ENCODE results near the gene KCNIP3.
"Not testable (repeated sequence)": the region's sequence is repeated elsewhere in the genome, so short reads cannot be mapped to it uniquely, and the experiment has no call there.

Gene KCNIP3

GRCh38 chr2:95374451-95374920 lies 77.3 kb downstream of the KCNIP3 start:
- H3K27ac ChIP-seq (ENCODE audit: low read depth, low read length), result no peak overlapping the region
- H3K79me2 ChIP-seq (ENCODE audit: control insufficient read depth, insufficient read depth, low read length, unreplicated experiment), result no peaks in the 10 kb centered on the region
- no peaks in the 10 kb centered on the region for H3K4me1 ChIP-seq (ENCODE audit: control insufficient read depth, insufficient read depth, low read length, unreplicated experiment)
- H2AFZ ChIP-seq (ENCODE audit: low read length, unreplicated experiment), result no peak overlapping the region
- H3K27me3 ChIP-seq (ENCODE audit: insufficient read depth, low read length), result no peaks in the 10 kb centered on the region
- H3K4me3 ChIP-seq (ENCODE audit: low read depth, low read length), result no peak overlapping the region
- no peaks in the 10 kb centered on the region for H3K36me3 ChIP-seq (ENCODE audit: insufficient read depth, low read length)

- H3K79me2 ChIP-seq (ENCODE audit: control insufficient read depth, insufficient read depth, low read length, unreplicated experiment), result no peaks in the 10 kb centered on the region
- no peaks in the 10 kb centered on the region for H3K4me1 ChIP-seq (ENCODE audit: control insufficient read depth, insufficient read depth, low read length, unreplicated experiment)
- no peak overlapping the region for H3K27ac ChIP-seq (ENCODE audit: low read depth, low read length)
- H3K4me3 ChIP-seq (ENCODE audit: low read depth, low read length), result no peak overlapping the region
- H3K36me3 ChIP-seq (ENCODE audit: insufficient read depth, low read length), result no peaks in the 10 kb centered on the region
- H3K27me3 ChIP-seq (ENCODE audit: insufficient read depth, low read length), result no peaks in the 10 kb centered on the region
- H2AFZ ChIP-seq (ENCODE audit: low read length, unreplicated experiment), result no peak overlapping the region
Observed at GRCh38 chr2:95374921-95375471, 77.8 kb downstream of the KCNIP3 start.

- Histone ChIP-seq H2AFZ (ENCODE audit: low read length, unreplicated experiment) (no peak overlapping the region), H3K27ac (ENCODE audit: low read depth, low read length) (no peak overlapping the region), H3K79me2 (ENCODE audit: control insufficient read depth, insufficient read depth, low read length, unreplicated experiment) (no peaks in the 10 kb centered on the region), H3K4me1 (ENCODE audit: control insufficient read depth, insufficient read depth, low read length, unreplicated experiment) (no peaks in the 10 kb centered on the region), H3K4me3 (ENCODE audit: low read depth, low read length) (no peak overlapping the region), H3K36me3 (ENCODE audit: insufficient read depth, low read length) (no peaks in the 10 kb centered on the region), H3K27me3 (ENCODE audit: insufficient read depth, low read length) (no peaks in the 10 kb centered on the region)
Observed at GRCh38 chr2:95375532-95376150, 78.5 kb downstream of the KCNIP3 start.

GRCh38 chr2:95376311-95377215 lies 79.4 kb downstream of the KCNIP3 start:
- no peak overlapping the region for H3K27ac ChIP-seq (ENCODE audit: low read depth, low read length)
- no peaks in the 10 kb centered on the region for H3K79me2 ChIP-seq (ENCODE audit: control insufficient read depth, insufficient read depth, low read length, unreplicated experiment)
- H3K27me3 ChIP-seq (ENCODE audit: insufficient read depth, low read length), result no peaks in the 10 kb centered on the region
- no peak overlapping the region for H3K4me3 ChIP-seq (ENCODE audit: low read depth, low read length)
- no peaks in the 10 kb centered on the region for H3K36me3 ChIP-seq (ENCODE audit: insufficient read depth, low read length)
- H3K4me1 ChIP-seq (ENCODE audit: control insufficient read depth, insufficient read depth, low read length, unreplicated experiment), result no peaks in the 10 kb centered on the region
- no peak overlapping the region for H2AFZ ChIP-seq (ENCODE audit: low read length, unreplicated experiment)

GRCh38 chr2:95377216-95378123 lies 80.3 kb downstream of the KCNIP3 start:
- no peak overlapping the region for H3K4me3 ChIP-seq (ENCODE audit: low read depth, low read length)
- H3K27ac ChIP-seq (ENCODE audit: low read depth, low read length), result no peak overlapping the region
- no peaks in the 10 kb centered on the region for H3K4me1 ChIP-seq (ENCODE audit: control insufficient read depth, insufficient read depth, low read length, unreplicated experiment)
- H2AFZ ChIP-seq (ENCODE audit: low read length, unreplicated experiment), result no peak overlapping the region
- H3K36me3 ChIP-seq (ENCODE audit: insufficient read depth, low read length), result no peaks in the 10 kb centered on the region
- no peaks in the 10 kb centered on the region for H3K79me2 ChIP-seq (ENCODE audit: control insufficient read depth, insufficient read depth, low read length, unreplicated experiment)
- no peaks in the 10 kb centered on the region for H3K27me3 ChIP-seq (ENCODE audit: insufficient read depth, low read length)

- H3K4me3 ChIP-seq (ENCODE audit: low read depth, low read length); H3K79me2 ChIP-seq (ENCODE audit: control insufficient read depth, insufficient read depth, low read length, unreplicated experiment); H3K4me1 ChIP-seq (ENCODE audit: control insufficient read depth, insufficient read depth, low read length, unreplicated experiment); H2AFZ ChIP-seq (ENCODE audit: low read length, unreplicated experiment); H3K27me3 ChIP-seq (ENCODE audit: insufficient read depth, low read length); H3K36me3 ChIP-seq (ENCODE audit: insufficient read depth, low read length); H3K27ac ChIP-seq (ENCODE audit: low read depth, low read length): not testable (repeated sequence)
Observed at GRCh38 chr2:95378281-95378680, 81.1 kb downstream of the KCNIP3 start.

- H2AFZ ChIP-seq (ENCODE audit: low read length, unreplicated experiment), result no peak overlapping the region
- no peaks in the 10 kb centered on the region for H3K36me3 ChIP-seq (ENCODE audit: insufficient read depth, low read length)
- H3K27me3 ChIP-seq (ENCODE audit: insufficient read depth, low read length), result no peaks in the 10 kb centered on the region
- no peak overlapping the region for H3K27ac ChIP-seq (ENCODE audit: low read depth, low read length)
- H3K4me1 ChIP-seq (ENCODE audit: control insufficient read depth, insufficient read depth, low read length, unreplicated experiment), result peaks cover 2% of the 10 kb centered on the region
- H3K79me2 ChIP-seq (ENCODE audit: control insufficient read depth, insufficient read depth, low read length, unreplicated experiment), result no peaks in the 10 kb centered on the region
- no peak overlapping the region for H3K4me3 ChIP-seq (ENCODE audit: low read depth, low read length)
Observed at GRCh38 chr2:95379371-95379831, 82.3 kb downstream of the KCNIP3 start.

- Histone ChIP-seq H3K4me3 (ENCODE audit: low read depth, low read length) (no peak overlapping the region), H3K27ac (ENCODE audit: low read depth, low read length) (no peak overlapping the region), H3K36me3 (ENCODE audit: insufficient read depth, low read length) (no peaks in the 10 kb centered on the region), H3K79me2 (ENCODE audit: control insufficient read depth, insufficient read depth, low read length, unreplicated experiment) (no peaks in the 10 kb centered on the region), H3K4me1 (ENCODE audit: control insufficient read depth, insufficient read depth, low read length, unreplicated experiment) (peaks cover 8% of the 10 kb centered on the region), H2AFZ (ENCODE audit: low read length, unreplicated experiment) (no peak overlapping the region), H3K27me3 (ENCODE audit: insufficient read depth, low read length) (no peaks in the 10 kb centered on the region)
Observed at GRCh38 chr2:95380280-95380679, 83.1 kb downstream of the KCNIP3 start.

GRCh38 chr2:95380731-95381130 lies 83.6 kb downstream of the KCNIP3 start:
- H3K27ac ChIP-seq (ENCODE audit: low read depth, low read length), result no peak overlapping the region
- no peaks in the 10 kb centered on the region for H3K79me2 ChIP-seq (ENCODE audit: control insufficient read depth, insufficient read depth, low read length, unreplicated experiment)
- H3K36me3 ChIP-seq (ENCODE audit: insufficient read depth, low read length), result no peaks in the 10 kb centered on the region
- no peaks in the 10 kb centered on the region for H3K27me3 ChIP-seq (ENCODE audit: insufficient read depth, low read length)
- peaks cover 8% of the 10 kb centered on the region for H3K4me1 ChIP-seq (ENCODE audit: control insufficient read depth, insufficient read depth, low read length, unreplicated experiment)
- no peak overlapping the region for H3K4me3 ChIP-seq (ENCODE audit: low read depth, low read length)
- no peak overlapping the region for H2AFZ ChIP-seq (ENCODE audit: low read length, unreplicated experiment)
